ENCODE data around the gene ZFR. TPM values are rescaled to one million over a fixed set of nuclear protein-coding genes. Genes with fewer than 3 reads are reported as not detected.
A peak's percentile ranks its signal among the peaks of the same experiment; 100 is the strongest.

The ZFR gene
- polyA plus RNA-seq, 1 donor (not counting 4 experiments of a cell fraction or from before 2014, with no cell fraction given), result 58.7 TPM

GRCh38 chr5:32312595-32313332, 131.8 kb downstream of the ZFR start, which contains the start of gene MTMR12:
Gene MTMR12 (minus strand): TSS chr5:32312939. CDS start chr5:32312838, 101 bp downstream.
- TF ChIP-seq, protein P1, sequence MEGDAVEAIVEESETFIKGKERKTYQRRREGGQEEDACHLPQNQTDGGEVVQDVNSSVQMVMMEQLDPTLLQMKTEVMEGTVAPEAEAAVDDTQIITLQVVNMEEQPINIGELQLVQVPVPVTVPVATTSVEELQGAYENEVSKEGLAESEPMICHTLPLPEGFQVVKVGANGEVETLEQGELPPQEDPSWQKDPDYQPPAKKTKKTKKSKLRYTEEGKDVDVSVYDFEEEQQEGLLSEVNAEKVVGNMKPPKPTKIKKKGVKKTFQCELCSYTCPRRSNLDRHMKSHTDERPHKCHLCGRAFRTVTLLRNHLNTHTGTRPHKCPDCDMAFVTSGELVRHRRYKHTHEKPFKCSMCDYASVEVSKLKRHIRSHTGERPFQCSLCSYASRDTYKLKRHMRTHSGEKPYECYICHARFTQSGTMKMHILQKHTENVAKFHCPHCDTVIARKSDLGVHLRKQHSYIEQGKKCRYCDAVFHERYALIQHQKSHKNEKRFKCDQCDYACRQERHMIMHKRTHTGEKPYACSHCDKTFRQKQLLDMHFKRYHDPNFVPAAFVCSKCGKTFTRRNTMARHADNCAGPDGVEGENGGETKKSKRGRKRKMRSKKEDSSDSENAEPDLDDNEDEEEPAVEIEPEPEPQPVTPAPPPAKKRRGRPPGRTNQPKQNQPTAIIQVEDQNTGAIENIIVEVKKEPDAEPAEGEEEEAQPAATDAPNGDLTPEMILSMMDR (optimal IDR thresholded peaks at IDR 0.05 in 1 of 3, IDR thresholded peaks at IDR 0.05 in 1 of 3, conservative IDR thresholded peaks at IDR 0.05 in 1 of 3; ENCODE audit: extremely low read depth in 1 of 3, insufficient read depth in 2 of 3, low read length in 3 of 3), result no peak
- TF ChIP-seq EZH2 (IDR thresholded peaks at IDR 0.05; ENCODE audit: low read length), result no peak
- Histone ChIP-seq H3K27ac (ENCODE audit: control insufficient read depth, insufficient read depth, low read length) (peak within 1 kb of the TSS; percentile 72), H3K9me3 (ENCODE audit: control insufficient read depth, low read depth, low read length) (no peaks in the 10 kb centered on the region), H3K4me1 (ENCODE audit: control insufficient read depth, extremely low read depth, insufficient read depth, low read length) (peaks cover 6% of the 10 kb centered on the region), H3K4me3 (ENCODE audit: control insufficient read depth in 2 of 3, extremely low read depth in 1 of 3, insufficient read depth in 2 of 3, low read depth in 1 of 3, low read length in 3 of 3) (peak within 1 kb of the TSS; percentile 83 to 86 (median 86)), H3K4me2 (ENCODE audit: control insufficient read depth, extremely low read depth, insufficient read depth, low read depth, low read length) (peak within 1 kb of the TSS; percentile 96), H3K9ac (ENCODE audit: control insufficient read depth, extremely low read depth, insufficient read depth, low read length) (peak within 1 kb of the TSS; percentile 82), H2AFZ (ENCODE audit: control insufficient read depth, low read length) (peak within 1 kb of the TSS; percentile 74), H3K36me3 (ENCODE audit: control insufficient read depth in 2 of 2, extremely low read depth in 1 of 2, insufficient read depth in 2 of 2, low read length in 2 of 2) (peaks cover 0 to 4% of the 10 kb centered on the region in 2 experiments), H3K9me1 (ENCODE audit: control insufficient read depth, extremely low read depth, insufficient read depth, low read length) (no peaks in the 10 kb centered on the region), H3K79me2 (ENCODE audit: control insufficient read depth, insufficient read depth, low read length) (peaks cover 39% of the 10 kb centered on the region), H4K20me1 (ENCODE audit: control insufficient read depth, extremely low read depth, insufficient read depth, low read length) (no peaks in the 10 kb centered on the region), H3K27me3 (ENCODE audit: control insufficient read depth, extremely low read depth, insufficient read depth, low read length) (no peaks in the 10 kb centered on the region)
- DNase-seq (ENCODE audit: low read depth, low spot score), result peak; percentile 92
- dilution Hi-C loops (cut with MboI; ENCODE audit: extremely low pct_ligation_motif_present, low sequenced_read_pairs), result no loop called here
- peak; percentile 67 for FAIRE-seq

GRCh38 chr5:32312197-32312594, 132.3 kb downstream of the ZFR start:
- Histone ChIP-seq H4K20me1 (ENCODE audit: control insufficient read depth, extremely low read depth, insufficient read depth, low read length) (no peaks in the 10 kb centered on the region), H3K27me3 (ENCODE audit: control insufficient read depth, extremely low read depth, insufficient read depth, low read length) (no peaks in the 10 kb centered on the region)

More at GRCh38 chr5:32312197-32312594, 132.3 kb downstream of the ZFR start:
- H3K4me2 ChIP-seq (ENCODE audit: control insufficient read depth, extremely low read depth, insufficient read depth, low read depth, low read length), result peak overlapping the region; percentile 96
- H3K36me3 ChIP-seq (ENCODE audit: control insufficient read depth in 2 of 2, extremely low read depth in 1 of 2, insufficient read depth in 2 of 2, low read length in 2 of 2), result peaks cover 0 to 4% of the 10 kb centered on the region in 2 experiments
- H3K4me1 ChIP-seq (ENCODE audit: control insufficient read depth, extremely low read depth, insufficient read depth, low read length), result peaks cover 6% of the 10 kb centered on the region
- H3K9ac ChIP-seq (ENCODE audit: control insufficient read depth, extremely low read depth, insufficient read depth, low read length), result peak overlapping the region; percentile 82
- no peaks in the 10 kb centered on the region for H3K9me3 ChIP-seq (ENCODE audit: control insufficient read depth, low read depth, low read length)
- TF ChIP-seq EZH2 (IDR thresholded peaks at IDR 0.05; ENCODE audit: low read length), result no peak
- TF ChIP-seq, protein P1 (optimal IDR thresholded peaks at IDR 0.05 in 1 of 3, IDR thresholded peaks at IDR 0.05 in 1 of 3, conservative IDR thresholded peaks at IDR 0.05 in 1 of 3; ENCODE audit: extremely low read depth in 1 of 3, insufficient read depth in 2 of 3, low read length in 3 of 3), result no peak
- peak overlapping the region; percentile 83 to 86 (median 86) for H3K4me3 ChIP-seq (ENCODE audit: control insufficient read depth in 2 of 3, extremely low read depth in 1 of 3, insufficient read depth in 2 of 3, low read depth in 1 of 3, low read length in 3 of 3)
- DNase-seq (ENCODE audit: low read depth, low spot score), result no peak
- H3K79me2 ChIP-seq (ENCODE audit: control insufficient read depth, insufficient read depth, low read length), result peaks cover 44% of the 10 kb centered on the region
- H3K27ac ChIP-seq (ENCODE audit: control insufficient read depth, insufficient read depth, low read length), result peak overlapping the region; percentile 72
- dilution Hi-C loops (cut with MboI; ENCODE audit: extremely low pct_ligation_motif_present, low sequenced_read_pairs), result no loop called here
- H2AFZ ChIP-seq (ENCODE audit: control insufficient read depth, low read length), result peak overlapping the region; percentile 74
- no peaks in the 10 kb centered on the region for H3K9me1 ChIP-seq (ENCODE audit: control insufficient read depth, extremely low read depth, insufficient read depth, low read length)
- no peak for FAIRE-seq

Data from keratinocyte (primary cell).